Nephron (organoid): ENCODE data around the gene ELOA.

Experiments
- H3K27ac Mint-ChIP-seq, 3 experiments: 2 replicates each; pipeline ENCODE4 v1.8.0; 2020; ENCODE audit warnings: mixed read lengths in 3 of 3, mild to moderate bottlenecking in 2 of 3, moderate library complexity in 1 of 3
- H3K27me3 Mint-ChIP-seq: 2 replicates; pipeline ENCODE4 v1.8.0; 2021; ENCODE audit warnings: low read depth, mild to moderate bottlenecking, moderate library complexity, mixed read lengths
- H3K36me3 Mint-ChIP-seq: 2 replicates; pipeline ENCODE4 v1.8.0; 2020; ENCODE audit warnings: low read depth, mixed read lengths
- H3K4me1 Mint-ChIP-seq: 2 replicates; pipeline ENCODE4 v1.8.0; 2020; ENCODE audit warnings: mixed read lengths
- H3K4me3 Mint-ChIP-seq, 3 experiments: 2 replicates each; pipeline ENCODE4 v1.8.0; 2020; ENCODE audit warnings: mild to moderate bottlenecking in 3 of 3, mixed read lengths in 3 of 3, moderate library complexity in 2 of 3
- H3K9me3 Mint-ChIP-seq: 2 replicates; pipeline ENCODE4 v1.8.0; 2020; ENCODE audit warnings: mixed read lengths
- CTCF ChIP-seq, 3 experiments: fragments of 200-600 bp; sonication (generic); IDR thresholded peaks; one replicate each; pipeline ENCODE4 v1.5.0; 2021; ENCODE audit warnings: antibody characterized with exemption in 3 of 3; ENCODE audit not compliant: unreplicated experiment in 3 of 3

Gene ELOA

GRCh38 chr1:23757812-23758211, 14.5 kb downstream of the ELOA start:
- Mint-ChIP-seq H3K27ac (no peak overlapping the region), H3K27me3 (no peaks in the 10 kb centered on the region), H3K4me3 (no peak overlapping the region), H3K4me1 (no peaks in the 10 kb centered on the region), H3K9me3 (no peaks in the 10 kb centered on the region), H3K36me3 (peaks cover 82% of the 10 kb centered on the region)
- no peak for TF ChIP-seq CTCF (IDR thresholded peaks at IDR 0.05; ENCODE audit: unreplicated experiment in 3 of 3)

- H3K36me3 Mint-ChIP-seq, result peaks cover 80% of the 10 kb centered on the region
- no peaks in the 10 kb centered on the region for H3K9me3 Mint-ChIP-seq
- H3K27ac Mint-ChIP-seq, result no peak overlapping the region
- H3K4me1 Mint-ChIP-seq, result no peaks in the 10 kb centered on the region
- no peaks in the 10 kb centered on the region for H3K27me3 Mint-ChIP-seq
- H3K4me3 Mint-ChIP-seq, result no peak overlapping the region
- no peak for TF ChIP-seq CTCF (IDR thresholded peaks at IDR 0.05; ENCODE audit: unreplicated experiment in 3 of 3)
These were observed 16.0 kb downstream of the ELOA start for GRCh38 chr1:23759277-23759676.

- H3K4me3 Mint-ChIP-seq, result no peak overlapping the region
- TF ChIP-seq CTCF (IDR thresholded peaks at IDR 0.05; ENCODE audit: unreplicated experiment in 3 of 3), result no peak
- H3K9me3 Mint-ChIP-seq, result no peaks in the 10 kb centered on the region
These were observed 19.8 kb downstream of the ELOA start for GRCh38 chr1:23763041-23763577.

GRCh38 chr1:23768733-23769132, 25.5 kb downstream of the ELOA start:
- Mint-ChIP-seq H3K4me3 (no peak overlapping the region), H3K27ac (no peak overlapping the region), H3K36me3 (peaks cover 17% of the 10 kb centered on the region), H3K4me1 (no peaks in the 10 kb centered on the region), H3K27me3 (no peaks in the 10 kb centered on the region), H3K9me3 (no peaks in the 10 kb centered on the region)
- TF ChIP-seq CTCF (IDR thresholded peaks at IDR 0.05; ENCODE audit: unreplicated experiment in 3 of 3), result no peak

More at GRCh38 chr1:23763041-23763577, 19.8 kb downstream of the ELOA start:
- Mint-ChIP-seq H3K27me3 (no peaks in the 10 kb centered on the region), H3K36me3 (peaks cover 57% of the 10 kb centered on the region), H3K27ac (no peak overlapping the region), H3K4me1 (no peaks in the 10 kb centered on the region)

- no peaks in the 10 kb centered on the region for H3K27me3 Mint-ChIP-seq
- no peak overlapping the region for H3K27ac Mint-ChIP-seq
These were observed 29.0 kb downstream of the ELOA start for GRCh38 chr1:23772049-23772853.

More at GRCh38 chr1:23772049-23772853, 29.0 kb downstream of the ELOA start:
- Mint-ChIP-seq H3K4me3 (peak overlapping the region in 1 of 3 experiments; percentile 60), H3K9me3 (no peaks in the 10 kb centered on the region), H3K36me3 (peaks cover 8% of the 10 kb centered on the region), H3K4me1 (no peaks in the 10 kb centered on the region)
- TF ChIP-seq CTCF (IDR thresholded peaks at IDR 0.05; ENCODE audit: unreplicated experiment in 3 of 3), result peak; percentile 85 to 89 (median 89)
